ENCODE measurements around the gene CDPF1. TPM values are rescaled to one million over a fixed set of nuclear protein-coding genes. Genes with fewer than 3 reads are reported as not detected.
"Not testable (repeated sequence)": the region's sequence is repeated elsewhere in the genome, so short reads cannot be mapped to it uniquely, and the experiment has no call there.

Gene CDPF1
- total RNA-seq, 2 experiments from 2014 or later, result 11.6 to 11.7 TPM

DNA sequence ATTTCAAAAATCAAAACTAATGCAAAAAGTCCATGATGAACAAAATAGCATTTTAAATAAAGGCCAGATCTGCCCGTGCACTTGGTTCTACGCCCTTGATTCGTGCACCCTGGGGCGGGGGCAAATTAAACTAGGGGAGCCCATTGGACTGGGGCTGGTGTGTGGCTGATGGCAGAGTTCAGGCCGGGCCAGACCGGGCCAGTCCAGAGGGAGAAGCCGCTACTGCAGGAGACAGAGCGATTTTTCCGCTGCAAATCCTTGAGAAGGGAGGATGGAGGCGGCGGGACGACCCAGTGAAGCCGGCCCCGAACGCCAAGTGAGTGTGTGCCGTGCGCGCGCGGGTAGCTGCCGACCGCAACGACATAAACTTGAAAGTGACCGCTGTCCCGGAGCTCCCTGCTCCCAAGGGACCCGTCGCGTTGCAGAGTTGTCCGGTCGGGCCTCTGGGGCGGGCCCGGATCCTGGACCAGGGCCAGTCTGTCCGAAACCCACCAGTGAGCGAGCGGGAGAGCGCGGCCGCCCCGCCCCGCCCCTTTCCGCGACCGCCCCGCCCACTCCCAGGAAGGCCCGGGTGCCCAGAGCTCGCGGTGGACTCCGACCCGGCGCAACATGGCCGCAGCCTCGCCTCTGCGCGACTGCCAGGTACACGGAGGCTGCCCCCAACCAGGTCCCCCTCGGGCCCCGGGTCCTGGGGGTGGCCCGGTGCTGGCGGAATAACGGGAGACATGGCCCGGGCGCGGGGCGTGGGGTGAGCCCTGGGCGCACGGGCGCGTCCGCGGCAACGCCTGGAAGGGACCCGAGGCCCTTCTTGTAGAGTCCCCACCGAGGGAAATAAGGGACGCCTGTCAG, 17.6 kb upstream of the CDPF1 start, which contains the start of gene TTC38:
TSS of gene TTC38 (plus strand) at position 578 of the 849 bp plus-strand sequence. CDS start at position 610, 32 bp downstream.
- ATAC-seq, result peak; percentile 94
- Mint-ChIP-seq H3K4me3 (peak within 1 kb of the TSS; percentile 86), H3K4me1 (ENCODE audit: low read depth) (peaks cover 23% of the 10 kb centered on the region), H3K27me3 (ENCODE audit: low read depth) (peaks cover 27% of the 10 kb centered on the region), H3K27ac (peak within 1 kb of the TSS; percentile 80), H3K36me3 (ENCODE audit: low read depth) (peaks cover 20% of the 10 kb centered on the region), H3K9me3 (ENCODE audit: insufficient read depth) (peaks cover 19% of the 10 kb centered on the region)
- CTCF ChIA-PET, result interaction anchor here (1.1 to 1.4 kb wide), 4 partner anchors 9 to 100 kb away, joined by 3 to 5 read pairs (median 4); partner anchors contain the start of gene CDPF1
- POLR2A ChIA-PET, result interaction anchor here (0.6 to 1.8 kb wide), 6 partner anchors 8 to 481 kb away, joined by 3 to 8 read pairs (median 4); partner anchors contain the start of genes CDPF1, GTSE1 and TRMU
- DNase-seq, result peak; percentile 59

DNA sequence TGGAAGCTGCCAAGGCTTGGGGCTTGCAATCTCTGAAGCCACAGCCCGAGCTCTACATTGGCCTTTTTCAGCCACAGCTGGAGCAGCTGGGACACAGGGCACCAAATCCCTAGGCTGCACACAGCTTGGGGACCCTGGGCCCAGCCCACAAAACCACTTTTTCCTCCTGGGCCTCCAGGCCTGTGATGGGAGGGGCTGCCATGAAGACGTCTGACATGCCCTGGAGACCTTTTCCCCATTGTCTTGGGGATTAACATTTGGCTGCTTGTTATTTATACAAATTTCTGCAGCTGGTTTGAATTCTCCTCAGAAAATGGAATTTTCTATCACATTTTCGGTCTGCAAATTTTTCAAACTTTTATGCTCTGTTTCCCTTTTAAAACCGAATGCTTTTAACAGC, 15.5 kb upstream of the CDPF1 start:
- peaks cover 27% of the 10 kb centered on the region for H3K36me3 Mint-ChIP-seq (ENCODE audit: low read depth)
- H3K4me3 Mint-ChIP-seq, CTCF ChIA-PET, H3K27ac Mint-ChIP-seq, DNase-seq, ATAC-seq: not testable (repeated sequence)
- H3K27me3 Mint-ChIP-seq (ENCODE audit: low read depth), result peaks cover 47% of the 10 kb centered on the region
- H3K9me3 Mint-ChIP-seq (ENCODE audit: insufficient read depth), result peaks cover 19% of the 10 kb centered on the region
- POLR2A ChIA-PET, result interaction anchor here (0.6 kb wide), 1 partner anchor 16 kb away, joined by 3 read pairs; no protein-coding TSS in a partner anchor
- peaks cover 28% of the 10 kb centered on the region for H3K4me1 Mint-ChIP-seq (ENCODE audit: low read depth)

DNA sequence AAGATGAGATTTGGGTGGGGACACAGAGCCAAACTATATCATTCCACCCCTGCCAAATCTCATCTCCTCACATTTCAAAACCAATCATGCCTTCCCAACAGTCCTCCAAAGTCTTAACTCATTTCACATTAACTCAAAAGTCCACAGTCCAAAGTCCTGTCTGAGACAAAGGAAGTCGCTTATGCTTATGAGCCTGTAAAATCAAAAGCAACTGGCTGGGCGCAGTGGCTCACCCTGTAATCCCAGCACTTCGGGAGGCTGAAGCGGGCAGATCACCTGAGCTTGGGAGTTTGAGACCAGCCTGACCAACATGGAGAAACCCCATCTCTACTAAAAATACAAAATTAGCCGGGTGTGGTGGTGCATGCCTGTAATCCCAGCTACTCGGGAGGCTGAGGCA, 14.4 kb upstream of the CDPF1 start:
- ATAC-seq, CTCF ChIA-PET: not testable (repeated sequence)

DNA sequence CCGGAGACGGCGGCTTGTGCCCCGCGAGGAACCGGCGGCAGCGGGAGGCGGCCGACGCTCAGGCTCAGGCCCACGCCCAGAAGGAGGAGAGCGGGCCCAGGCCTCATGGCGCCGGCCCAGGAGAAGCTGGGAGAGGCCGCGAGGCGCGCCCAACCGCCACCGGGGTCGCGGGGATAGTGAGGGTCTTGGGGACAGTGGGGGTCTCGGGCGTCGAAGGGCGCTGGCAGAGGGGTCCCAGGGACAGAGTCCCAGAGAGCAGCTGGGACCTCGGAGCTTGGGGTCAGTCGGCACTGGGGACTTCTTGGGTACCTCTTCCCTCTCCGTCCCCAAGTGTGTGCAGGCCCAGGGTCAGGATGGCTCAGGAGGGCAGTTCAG, 13.1 kb upstream of the CDPF1 start, which contains the start of gene PKDREJ:
TSS of gene PKDREJ (minus strand) at position 128 of the 375 bp plus-strand sequence. CDS start at position 107, 21 bp downstream.
- Mint-ChIP-seq H3K27ac (no peak within 1 kb of the TSS), H3K9me3 (ENCODE audit: insufficient read depth) (peaks cover 19% of the 10 kb centered on the region), H3K27me3 (ENCODE audit: low read depth) (peaks cover 70% of the 10 kb centered on the region), H3K4me3 (peak within 1 kb of the TSS; percentile 12), H3K36me3 (ENCODE audit: low read depth) (peaks cover 25% of the 10 kb centered on the region), H3K4me1 (ENCODE audit: low read depth) (peaks cover 12% of the 10 kb centered on the region)
- POLR2A ChIA-PET, result no interaction called here
- DNase-seq, result no peak
- CTCF ChIA-PET, result no interaction called here
- ATAC-seq, result no peak

More for the DNA sequence above, 14.4 kb upstream of the CDPF1 start:
- H3K27ac Mint-ChIP-seq, DNase-seq, POLR2A ChIA-PET, H3K4me3 Mint-ChIP-seq: not testable (repeated sequence)
- Mint-ChIP-seq H3K4me1 (ENCODE audit: low read depth) (peaks cover 22% of the 10 kb centered on the region), H3K27me3 (ENCODE audit: low read depth) (peaks cover 58% of the 10 kb centered on the region), H3K36me3 (ENCODE audit: low read depth) (peaks cover 27% of the 10 kb centered on the region), H3K9me3 (ENCODE audit: insufficient read depth) (peaks cover 19% of the 10 kb centered on the region)

DNA sequence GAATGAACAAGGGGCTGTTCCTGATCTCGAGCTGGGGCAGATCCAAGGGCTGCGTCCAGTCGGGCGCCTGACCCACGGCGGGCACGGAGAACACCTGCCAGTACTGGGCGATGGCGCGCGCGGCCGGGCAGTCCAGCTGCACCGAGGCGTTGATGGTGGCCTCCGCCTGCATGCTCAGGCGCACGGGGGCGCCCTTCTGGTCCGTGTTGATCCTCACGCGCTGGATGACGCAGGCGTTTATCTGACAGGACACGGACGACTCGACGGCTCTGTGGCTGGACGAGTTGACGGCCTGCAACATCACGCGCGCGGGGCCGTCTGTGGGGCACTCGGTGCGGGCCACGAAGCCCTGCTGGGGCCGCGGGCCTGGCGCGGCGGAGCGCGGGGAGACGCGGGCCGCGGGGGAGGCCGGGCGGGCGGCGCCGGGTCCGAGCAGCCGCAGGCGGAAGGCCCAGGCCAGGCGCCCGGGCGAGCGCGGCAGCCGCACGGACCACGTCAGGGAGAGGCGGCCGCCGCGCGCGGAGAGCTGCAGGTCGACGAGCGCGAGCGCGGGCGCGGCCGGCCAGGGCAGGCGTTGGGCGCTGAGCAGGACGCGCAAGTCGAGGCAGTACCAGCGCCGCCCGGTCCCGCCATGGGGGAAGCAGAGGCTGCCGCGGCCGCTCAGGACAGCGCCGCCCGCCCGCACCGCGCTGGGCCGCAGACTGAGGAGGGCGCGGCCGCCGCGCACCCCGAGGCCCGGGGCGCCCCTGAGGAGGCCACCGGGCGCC, 12.5 kb upstream of the CDPF1 start:
- Mint-ChIP-seq H3K36me3 (ENCODE audit: low read depth) (peaks cover 24% of the 10 kb centered on the region), H3K4me1 (ENCODE audit: low read depth) (peaks cover 11% of the 10 kb centered on the region), H3K27me3 (ENCODE audit: low read depth) (peaks cover 75% of the 10 kb centered on the region), H3K27ac (no peak overlapping the region), H3K4me3 (peak overlapping the region; percentile 12), H3K9me3 (ENCODE audit: insufficient read depth) (peaks cover 19% of the 10 kb centered on the region)
- peak; percentile 39 for DNase-seq
- ChIA-PET POLR2A (no interaction called here), CTCF (no interaction called here)
- peak; percentile 72 for ATAC-seq

DNA sequence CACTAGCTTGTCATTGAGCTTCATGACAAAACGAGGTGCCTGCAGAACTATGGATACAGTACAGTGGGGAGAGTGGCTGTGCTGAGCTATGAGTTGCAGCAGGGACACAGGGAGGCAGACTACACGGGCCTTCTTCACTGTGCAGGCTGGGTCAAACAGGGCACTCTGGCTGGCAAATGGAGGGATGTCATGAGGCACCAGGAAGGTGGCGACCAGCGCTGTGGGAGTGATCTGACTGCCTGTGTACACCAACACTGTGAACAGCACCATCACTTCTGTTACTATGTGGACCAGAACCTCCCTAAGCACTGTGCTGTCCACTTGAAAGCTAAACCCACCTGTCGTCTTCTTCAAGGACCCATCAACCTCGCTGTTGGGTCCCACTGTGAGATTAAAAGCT, 9.9 kb upstream of the CDPF1 start:
- peaks cover 17% of the 10 kb centered on the region for H3K36me3 Mint-ChIP-seq (ENCODE audit: low read depth)
- peaks cover 5% of the 10 kb centered on the region for H3K4me1 Mint-ChIP-seq (ENCODE audit: low read depth)
- DNase-seq (no peak), ATAC-seq (no peak)
- H3K27me3 Mint-ChIP-seq (ENCODE audit: low read depth), result peaks cover 76% of the 10 kb centered on the region
- peaks cover 9% of the 10 kb centered on the region for H3K9me3 Mint-ChIP-seq (ENCODE audit: insufficient read depth)
- ChIA-PET POLR2A (interaction anchor here (0.6 kb wide), 1 partner anchor 752 kb away, joined by 3 read pairs; no protein-coding TSS in a partner anchor), CTCF (no interaction called here)
- no peak overlapping the region for H3K27ac Mint-ChIP-seq
- no peak overlapping the region for H3K4me3 Mint-ChIP-seq

DNA sequence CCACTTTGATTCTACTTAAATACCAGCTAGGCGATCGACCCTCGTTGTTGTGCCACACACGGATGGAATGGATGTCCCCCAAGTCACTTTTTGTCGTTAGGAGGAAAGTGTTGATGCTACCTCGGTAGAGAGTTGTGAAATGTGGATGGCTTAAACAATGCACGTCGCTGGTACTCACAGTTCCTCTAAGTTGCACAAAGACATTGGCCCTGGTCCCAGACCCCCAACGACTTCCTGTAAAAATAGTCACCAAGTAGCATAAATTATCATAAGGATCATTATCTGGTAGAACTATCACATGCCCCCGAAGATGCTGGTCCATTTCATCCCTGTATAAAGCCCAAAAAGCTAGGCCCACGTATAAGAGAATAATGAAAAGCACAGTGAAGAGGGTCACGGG, 9.3 kb upstream of the CDPF1 start:
- H3K27ac Mint-ChIP-seq, result no peak overlapping the region
- H3K4me3 Mint-ChIP-seq, result no peak overlapping the region
- CTCF ChIA-PET, result no interaction called here
- H3K9me3 Mint-ChIP-seq (ENCODE audit: insufficient read depth), result peaks cover 6% of the 10 kb centered on the region
- H3K4me1 Mint-ChIP-seq (ENCODE audit: low read depth), result peaks cover 8% of the 10 kb centered on the region
- peaks cover 73% of the 10 kb centered on the region for H3K27me3 Mint-ChIP-seq (ENCODE audit: low read depth)
- ATAC-seq (no peak), DNase-seq (no peak)
- H3K36me3 Mint-ChIP-seq (ENCODE audit: low read depth), result peaks cover 16% of the 10 kb centered on the region
- POLR2A ChIA-PET, result interaction anchor here (0.6 kb wide), 1 partner anchor 751 kb away, joined by 3 read pairs; no protein-coding TSS in a partner anchor

DNA sequence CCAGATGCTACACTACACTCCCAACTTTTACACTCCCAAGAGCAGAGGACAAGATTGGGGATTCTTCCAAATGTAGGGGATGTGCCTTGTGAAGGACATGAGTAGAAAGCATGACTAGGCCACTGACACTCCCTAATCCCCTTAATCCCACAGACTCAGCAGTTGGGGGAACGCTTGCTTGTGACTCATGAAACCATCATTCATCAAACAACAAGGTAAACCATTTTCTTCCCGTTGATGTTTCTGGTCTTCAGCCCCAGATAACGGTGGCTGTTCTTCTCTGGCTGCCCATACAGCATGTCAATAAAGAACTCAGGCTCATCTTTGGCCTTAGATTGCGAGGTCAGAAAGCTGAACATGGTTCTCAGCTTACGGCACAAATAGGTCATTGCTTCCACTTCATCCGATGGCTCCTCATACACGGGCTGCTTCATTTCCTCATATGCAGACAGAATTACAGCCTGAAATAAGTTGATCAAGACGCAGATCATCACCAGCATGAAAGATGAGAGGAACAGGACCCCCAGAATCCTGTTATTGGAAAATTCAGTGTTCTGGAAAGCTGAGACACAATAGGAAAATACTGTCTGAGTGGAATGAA, 6.4 kb upstream of the CDPF1 start:
- H3K36me3 Mint-ChIP-seq (ENCODE audit: low read depth), result peaks cover 5% of the 10 kb centered on the region

DNA sequence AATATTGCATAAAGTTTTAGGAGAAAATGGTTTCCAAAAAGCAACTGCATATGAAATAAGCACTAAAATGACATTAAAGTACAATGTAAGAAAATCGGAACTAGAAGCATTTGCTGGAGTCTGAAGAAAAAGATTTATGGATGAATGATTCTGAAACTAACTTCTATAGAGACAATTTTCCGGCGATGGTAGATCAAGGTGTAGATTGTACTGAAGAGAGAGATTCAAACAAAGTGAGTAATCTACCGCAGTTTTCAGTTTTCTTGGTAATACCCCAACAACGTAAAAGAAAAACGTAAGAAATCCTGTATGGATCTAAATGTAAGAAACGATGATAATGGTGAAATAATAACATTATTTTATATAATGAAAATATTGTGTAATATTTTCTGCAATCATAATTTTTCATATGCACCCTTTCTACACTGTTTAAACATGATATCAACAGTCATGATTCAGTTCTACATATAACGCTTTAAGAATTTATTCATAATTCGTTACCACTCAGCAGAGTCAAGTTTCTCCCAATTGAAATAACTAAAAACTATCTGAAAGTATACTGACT, 1.8 kb upstream of the CDPF1 start:
- H3K4me3 Mint-ChIP-seq, result peak overlapping the region; percentile 77
- ATAC-seq (no peak), DNase-seq (no peak)
- peak overlapping the region; percentile 84 for H3K27ac Mint-ChIP-seq
- CTCF ChIA-PET, result interaction anchor here (1.0 kb wide), 1 partner anchor 17 kb away, joined by 3 read pairs; no protein-coding TSS in a partner anchor
- peaks cover 35% of the 10 kb centered on the region for H3K4me1 Mint-ChIP-seq (ENCODE audit: low read depth)
- H3K36me3 Mint-ChIP-seq (ENCODE audit: low read depth), result peaks cover 7% of the 10 kb centered on the region
- H3K27me3 Mint-ChIP-seq (ENCODE audit: low read depth), result peaks cover 7% of the 10 kb centered on the region
- no peaks in the 10 kb centered on the region for H3K9me3 Mint-ChIP-seq (ENCODE audit: insufficient read depth)
- POLR2A ChIA-PET, result no interaction called here

More for the DNA sequence above, 6.4 kb upstream of the CDPF1 start:
- Mint-ChIP-seq H3K27me3 (ENCODE audit: low read depth) (peaks cover 50% of the 10 kb centered on the region), H3K4me1 (ENCODE audit: low read depth) (peaks cover 12% of the 10 kb centered on the region), H3K27ac (no peak overlapping the region), H3K9me3 (ENCODE audit: insufficient read depth) (no peaks in the 10 kb centered on the region), H3K4me3 (no peak overlapping the region)
- DNase-seq (no peak), ATAC-seq (no peak)
- CTCF ChIA-PET, result no interaction called here
- POLR2A ChIA-PET, result no interaction called here

DNA sequence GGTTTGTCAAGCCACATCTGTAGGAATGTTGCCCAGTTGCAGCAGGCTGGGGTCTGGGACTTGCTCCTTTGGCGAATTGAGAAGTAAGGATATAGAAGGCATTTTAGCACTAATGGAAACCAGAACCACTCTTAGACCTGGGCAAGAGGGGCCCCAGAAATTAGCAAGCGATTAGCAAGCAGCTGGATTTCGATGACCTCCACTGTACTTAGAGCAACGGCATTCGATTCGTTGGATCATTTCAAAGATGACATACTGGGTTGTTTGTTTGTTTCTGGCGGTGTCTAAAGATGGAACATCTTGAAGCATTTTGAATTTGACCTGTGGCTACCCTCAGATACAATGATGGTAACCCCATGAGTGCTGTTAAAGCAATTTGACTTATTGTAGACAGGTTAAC, 1.2 kb upstream of the CDPF1 start:
- Mint-ChIP-seq H3K36me3 (ENCODE audit: low read depth) (peaks cover 10% of the 10 kb centered on the region), H3K27me3 (ENCODE audit: low read depth) (peaks cover 1% of the 10 kb centered on the region), H3K9me3 (ENCODE audit: insufficient read depth) (no peaks in the 10 kb centered on the region), H3K27ac (peak overlapping the region; percentile 84), H3K4me1 (ENCODE audit: low read depth) (peaks cover 35% of the 10 kb centered on the region), H3K4me3 (peak overlapping the region; percentile 77)
- DNase-seq (no peak), ATAC-seq (no peak)
- ChIA-PET POLR2A (interaction anchor here (1.8 kb wide), 1 partner anchor 45 kb away, joined by 10 read pairs; the partner anchor contains the start of gene GTSE1), CTCF (interaction anchor here (1.0 to 1.8 kb wide), 2 partner anchors 17 to 99 kb away, joined by 3 to 5 read pairs; no protein-coding TSS in a partner anchor)

DNA sequence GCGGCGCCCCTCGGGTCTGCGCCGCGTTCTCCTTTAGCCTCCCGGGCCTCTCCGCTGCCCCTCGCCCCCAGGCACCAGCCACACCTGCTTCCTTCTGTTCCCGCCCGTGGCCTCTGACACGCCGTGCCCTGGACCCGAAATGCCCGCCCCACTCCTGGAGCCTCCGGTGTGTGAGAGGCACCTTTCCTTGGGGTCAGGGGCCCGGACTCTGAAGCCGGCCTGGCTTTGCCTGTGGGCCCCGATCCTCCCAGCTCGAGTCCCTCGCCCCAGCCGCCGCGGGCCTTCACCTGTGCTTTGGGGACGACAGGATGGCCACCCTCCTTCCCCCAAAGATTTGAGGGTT, 661 bp upstream of the CDPF1 start:
- POLR2A ChIA-PET, result interaction anchor here (0.8 to 1.8 kb wide), 4 partner anchors 9 to 46 kb away, joined by 3 to 10 read pairs (median 4); partner anchors contain the start of gene GTSE1
- Mint-ChIP-seq H3K4me1 (ENCODE audit: low read depth) (peaks cover 35% of the 10 kb centered on the region), H3K9me3 (ENCODE audit: insufficient read depth) (no peaks in the 10 kb centered on the region), H3K27ac (peak overlapping the region; percentile 84), H3K27me3 (ENCODE audit: low read depth) (no peaks in the 10 kb centered on the region), H3K4me3 (peak overlapping the region; percentile 77), H3K36me3 (ENCODE audit: low read depth) (peaks cover 10% of the 10 kb centered on the region)
- DNase-seq, result no peak
- CTCF ChIA-PET, result interaction anchor here (0.7 to 1.9 kb wide), 9 partner anchors 11 to 245 kb away, joined by 3 to 11 read pairs (median 4); partner anchors contain the start of gene TTC38
- ATAC-seq, result no peak

All from activated CD8-positive, alpha-beta T cell treated with anti-CD3 and anti-CD28 coated beads, Interleukin-2, amount 10 ng/mL, durations not matched to agents 7 days and 5 days (primary cell).